Activated naive CD8-positive, alpha-beta T cell (primary cell): Measurements from ENCODE around the gene RIN1.

Experiments used
- H3K27ac Mint-ChIP-seq: one replicate; pipeline ENCODE4 v1.8.0; 2021; ENCODE audit warnings: mixed read lengths
- H3K27me3 Mint-ChIP-seq: one replicate; pipeline ENCODE4 v1.8.0; 2021; ENCODE audit warnings: mixed read lengths
- H3K36me3 Mint-ChIP-seq: one replicate; pipeline ENCODE4 v1.8.0; 2021; ENCODE audit warnings: mixed read lengths
- H3K4me1 Mint-ChIP-seq: one replicate; pipeline ENCODE4 v1.8.0; 2021; ENCODE audit warnings: low read depth, mixed read lengths
- H3K4me3 Mint-ChIP-seq: one replicate; pipeline ENCODE4 v1.8.0; 2021; ENCODE audit warnings: mild to moderate bottlenecking, mixed read lengths
- H3K9me3 Mint-ChIP-seq: one replicate; pipeline ENCODE4 v1.8.0; 2021; ENCODE audit warnings: low read depth, mixed read lengths

The RIN1 gene

GRCh38 chr11:66341502-66342126 lies 5.4 kb upstream of the RIN1 start:
- peaks cover 47% of the 10 kb centered on the region for H3K4me1 Mint-ChIP-seq
- no peaks in the 10 kb centered on the region for H3K9me3 Mint-ChIP-seq
- no peak overlapping the region for H3K4me3 Mint-ChIP-seq
- H3K36me3 Mint-ChIP-seq, result peaks cover 5% of the 10 kb centered on the region
- H3K27me3 Mint-ChIP-seq, result no peaks in the 10 kb centered on the region
- no peak overlapping the region for H3K27ac Mint-ChIP-seq

- Mint-ChIP-seq H3K4me1 (peaks cover 47% of the 10 kb centered on the region), H3K9me3 (no peaks in the 10 kb centered on the region), H3K4me3 (no peak overlapping the region), H3K36me3 (peaks cover 5% of the 10 kb centered on the region), H3K27ac (no peak overlapping the region), H3K27me3 (no peaks in the 10 kb centered on the region)
Measured at GRCh38 chr11:66340596-66341501, 4.6 kb upstream of the RIN1 start.

GRCh38 chr11:66339686-66340483 lies 3.7 kb upstream of the RIN1 start:
- Mint-ChIP-seq H3K27ac (no peak overlapping the region), H3K36me3 (peaks cover 5% of the 10 kb centered on the region), H3K27me3 (no peaks in the 10 kb centered on the region), H3K9me3 (no peaks in the 10 kb centered on the region), H3K4me1 (peaks cover 43% of the 10 kb centered on the region), H3K4me3 (no peak overlapping the region)

GRCh38 chr11:66339162-66339675 lies 3.0 kb upstream of the RIN1 start:
- Mint-ChIP-seq H3K4me1 (peaks cover 42% of the 10 kb centered on the region), H3K4me3 (no peak overlapping the region), H3K27me3 (no peaks in the 10 kb centered on the region), H3K27ac (no peak overlapping the region), H3K36me3 (peaks cover 5% of the 10 kb centered on the region), H3K9me3 (no peaks in the 10 kb centered on the region)

- peaks cover 38% of the 10 kb centered on the region for H3K4me1 Mint-ChIP-seq
- no peaks in the 10 kb centered on the region for H3K27me3 Mint-ChIP-seq
- no peak overlapping the region for H3K27ac Mint-ChIP-seq
- H3K9me3 Mint-ChIP-seq, result no peaks in the 10 kb centered on the region
- H3K36me3 Mint-ChIP-seq, result peaks cover 5% of the 10 kb centered on the region
- peak overlapping the region; percentile 40 for H3K4me3 Mint-ChIP-seq
Measured at GRCh38 chr11:66338276-66339161, 2.3 kb upstream of the RIN1 start.

- no peaks in the 10 kb centered on the region for H3K9me3 Mint-ChIP-seq
- peaks cover 5% of the 10 kb centered on the region for H3K36me3 Mint-ChIP-seq
- peak overlapping the region; percentile 87 for H3K4me3 Mint-ChIP-seq
- peaks cover 28% of the 10 kb centered on the region for H3K4me1 Mint-ChIP-seq
- peak overlapping the region; percentile 85 for H3K27ac Mint-ChIP-seq
- no peaks in the 10 kb centered on the region for H3K27me3 Mint-ChIP-seq
Measured at GRCh38 chr11:66337103-66337899, 1.1 kb upstream of the RIN1 start.

- peak overlapping the region; percentile 87 for H3K4me3 Mint-ChIP-seq
- H3K36me3 Mint-ChIP-seq, result no peaks in the 10 kb centered on the region
- no peaks in the 10 kb centered on the region for H3K9me3 Mint-ChIP-seq
- H3K27me3 Mint-ChIP-seq, result no peaks in the 10 kb centered on the region
- peak overlapping the region; percentile 85 for H3K27ac Mint-ChIP-seq
- H3K4me1 Mint-ChIP-seq, result peaks cover 28% of the 10 kb centered on the region
Measured at GRCh38 chr11:66335531-66336233, 552 bp downstream of the RIN1 start.

GRCh38 chr11:66334605-66335442 lies 1.4 kb downstream of the RIN1 start:
- Mint-ChIP-seq H3K9me3 (no peaks in the 10 kb centered on the region), H3K27ac (no peak overlapping the region), H3K4me3 (peak overlapping the region; percentile 75), H3K27me3 (no peaks in the 10 kb centered on the region), H3K36me3 (no peaks in the 10 kb centered on the region), H3K4me1 (peaks cover 28% of the 10 kb centered on the region)

GRCh38 chr11:66333896-66334604 lies 2.2 kb downstream of the RIN1 start:
- Mint-ChIP-seq H3K27me3 (no peaks in the 10 kb centered on the region), H3K36me3 (no peaks in the 10 kb centered on the region), H3K27ac (no peak overlapping the region), H3K4me1 (peaks cover 28% of the 10 kb centered on the region), H3K4me3 (no peak overlapping the region), H3K9me3 (no peaks in the 10 kb centered on the region)

GRCh38 chr11:66333220-66333877 lies 2.9 kb downstream of the RIN1 start:
- H3K27me3 Mint-ChIP-seq, result no peaks in the 10 kb centered on the region
- H3K27ac Mint-ChIP-seq, result no peak overlapping the region
- H3K36me3 Mint-ChIP-seq, result no peaks in the 10 kb centered on the region
- no peaks in the 10 kb centered on the region for H3K9me3 Mint-ChIP-seq
- peaks cover 32% of the 10 kb centered on the region for H3K4me1 Mint-ChIP-seq
- no peak overlapping the region for H3K4me3 Mint-ChIP-seq

GRCh38 chr11:66332371-66333219 lies 3.6 kb downstream of the RIN1 start:
- no peak overlapping the region for H3K4me3 Mint-ChIP-seq
- peaks cover 35% of the 10 kb centered on the region for H3K4me1 Mint-ChIP-seq
- no peaks in the 10 kb centered on the region for H3K36me3 Mint-ChIP-seq
- H3K9me3 Mint-ChIP-seq, result no peaks in the 10 kb centered on the region
- H3K27ac Mint-ChIP-seq, result no peak overlapping the region
- no peaks in the 10 kb centered on the region for H3K27me3 Mint-ChIP-seq
